Measurements from ENCODE around the gene AFMID. TPM values are rescaled to one million over a fixed set of nuclear protein-coding genes. Genes with fewer than 3 reads are reported as not detected.

The AFMID gene
- total and polyA plus RNA-seq, 2 of the 13 experiments (the other 11 are each of a cell fraction or from before 2014, with no cell fraction given), result 249 to 270 TPM

GRCh38 chr17:78248051-78248914 is 61.1 kb downstream of the AFMID start (continued):
- TF ChIP-seq UBTF (CRISPR knock-in tag; IDR thresholded peaks at IDR 0.05) (peak; percentile 33; the same call in 1 of the 2 replicates), SALL1 (CRISPR knock-in tag; IDR thresholded peaks at IDR 0.05) (peak; percentile 46; the same call in 1 of the 2 replicates), MLX (CRISPR knock-in tag; IDR thresholded peaks at IDR 0.05) (peak; percentile 70; the same call in 1 of the 2 replicates), ZBTB33 (CRISPR knock-in tag; IDR thresholded peaks at IDR 0.05) (0 out of 2 replicates have a peak, but pooled peaks have one; percentile 11), NR1H2 (CRISPR knock-in tag; IDR thresholded peaks at IDR 0.05; ENCODE audit: borderline replicate concordance, low read depth) (0 out of 2 replicates have a peak, but pooled peaks have one; percentile 54), RXRB (CRISPR knock-in tag; IDR thresholded peaks at IDR 0.05; ENCODE audit: borderline replicate concordance) (peak; percentile 59), ZNF713 (CRISPR knock-in tag; IDR thresholded peaks at IDR 0.05) (no peak), ZNF572 (CRISPR knock-in tag; IDR thresholded peaks at IDR 0.05) (0 out of 2 replicates have a peak, but pooled peaks have one; percentile 56), HOXA5 (CRISPR knock-in tag; IDR thresholded peaks at IDR 0.05) (no peak), ZBTB21 (CRISPR knock-in tag; IDR thresholded peaks at IDR 0.05) (no peak), TFE3 (CRISPR knock-in tag; IDR thresholded peaks at IDR 0.05) (no peak), GATAD1 (CRISPR knock-in tag; IDR thresholded peaks at IDR 0.05) (no peak), ZNF597 (CRISPR knock-in tag; IDR thresholded peaks at IDR 0.05) (no peak), ZSCAN30 (CRISPR knock-in tag; IDR thresholded peaks at IDR 0.05) (no peak), ESRRA (CRISPR knock-in tag; IDR thresholded peaks at IDR 0.05; ENCODE audit: low read depth) (peak; percentile 88), SATB2 (CRISPR knock-in tag; IDR thresholded peaks at IDR 0.05) (no peak), LBX2 (CRISPR knock-in tag; IDR thresholded peaks at IDR 0.05; ENCODE audit: borderline replicate concordance) (0 out of 2 replicates have a peak, but pooled peaks have one; percentile 75), ZNF788 (CRISPR knock-in tag; IDR thresholded peaks at IDR 0.05; ENCODE audit: borderline replicate concordance) (0 out of 2 replicates have a peak, but pooled peaks have one; percentile 2), ZC3H4 (CRISPR knock-in tag; IDR thresholded peaks at IDR 0.05; ENCODE audit: borderline replicate concordance) (no peak), POLR2AphosphoS2 (IDR thresholded peaks at IDR 0.05; ENCODE audit: low read depth, low read length) (no peak), TEAD3 (CRISPR knock-in tag; optimal IDR thresholded peaks at IDR 0.05; ENCODE audit: borderline replicate concordance) (peak; percentile 13)

Data from HepG2 (cell line).